NK-92 (cell line): Measurements from ENCODE around the gene CACNA2D2.

Source experiments
- DNase-seq: peaks from one replicate; lab custom pipeline; 2025; ENCODE audit not compliant: unreplicated experiment; lab: John Stamatoyannopoulos, UW

Gene CACNA2D2

GRCh38 chr3:50470658-50471057 lies 32.8 kb downstream of the CACNA2D2 start:
- DNase-seq = no peak

DNA sequence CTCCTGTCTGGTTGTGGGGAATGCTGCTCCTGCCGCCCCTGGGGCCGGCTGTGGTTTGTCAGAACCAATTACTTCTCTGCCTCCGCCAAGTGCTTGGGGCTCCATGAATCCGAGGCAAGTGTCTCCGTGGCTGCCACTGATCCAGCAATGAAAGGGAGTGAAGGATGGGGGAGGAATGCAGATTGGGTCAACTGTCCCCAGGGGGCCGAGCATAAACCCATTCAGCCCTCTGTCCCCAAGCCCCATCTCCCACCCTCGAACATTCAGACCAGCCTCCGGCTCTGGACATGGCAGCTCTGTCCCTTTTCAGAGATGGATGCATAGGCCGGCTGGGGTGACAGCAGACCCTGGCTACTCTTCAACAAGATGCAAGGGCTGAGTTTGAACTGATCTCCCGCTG lies 35.5 kb downstream of the CACNA2D2 start:
- DNase-seq = no peak

DNA sequence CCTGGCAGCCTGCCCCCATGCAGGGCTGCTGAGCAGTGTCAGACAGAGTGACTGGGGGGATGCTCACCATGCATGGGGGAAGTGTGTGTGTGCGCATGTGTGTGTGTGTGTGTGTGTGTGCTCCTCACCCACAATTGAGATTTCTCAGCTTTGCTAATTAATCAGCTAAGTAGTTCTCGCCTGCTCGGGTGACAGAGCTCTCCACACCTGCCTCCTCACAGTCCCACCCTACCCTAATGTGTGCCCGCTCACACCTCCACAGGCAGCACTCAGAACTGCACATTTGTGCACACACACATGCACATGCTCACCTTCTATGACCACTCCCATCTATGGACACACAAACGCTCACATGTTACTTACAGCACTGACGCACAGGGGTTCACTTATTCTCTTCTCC lies 37.3 kb downstream of the CACNA2D2 start:
- DNase-seq = no peak

- no peak for DNase-seq
Observed at GRCh38 chr3:50464569-50464968, 38.9 kb downstream of the CACNA2D2 start.

DNA sequence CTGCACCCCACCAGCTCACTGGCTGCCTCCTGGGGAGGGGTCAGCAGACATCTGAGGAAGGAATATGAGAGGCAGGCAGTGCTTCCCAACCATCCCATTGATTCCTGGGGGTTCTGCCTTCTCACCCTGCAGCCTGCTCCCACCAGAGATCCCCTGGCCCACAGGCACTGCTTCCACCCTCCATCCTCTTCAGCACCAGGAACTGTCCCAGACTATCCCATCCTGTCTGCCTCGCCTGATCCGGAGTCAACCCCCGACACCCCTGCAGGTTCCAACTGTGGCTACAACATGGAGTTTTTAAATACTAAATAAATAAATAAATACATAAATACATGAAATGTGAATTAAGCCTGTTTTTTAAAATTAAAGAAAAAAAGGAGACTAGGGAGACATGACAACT lies 43.6 kb downstream of the CACNA2D2 start:
- no peak for DNase-seq

GRCh38 chr3:50457988-50458387 lies 45.4 kb downstream of the CACNA2D2 start:
- no peak for DNase-seq

DNA sequence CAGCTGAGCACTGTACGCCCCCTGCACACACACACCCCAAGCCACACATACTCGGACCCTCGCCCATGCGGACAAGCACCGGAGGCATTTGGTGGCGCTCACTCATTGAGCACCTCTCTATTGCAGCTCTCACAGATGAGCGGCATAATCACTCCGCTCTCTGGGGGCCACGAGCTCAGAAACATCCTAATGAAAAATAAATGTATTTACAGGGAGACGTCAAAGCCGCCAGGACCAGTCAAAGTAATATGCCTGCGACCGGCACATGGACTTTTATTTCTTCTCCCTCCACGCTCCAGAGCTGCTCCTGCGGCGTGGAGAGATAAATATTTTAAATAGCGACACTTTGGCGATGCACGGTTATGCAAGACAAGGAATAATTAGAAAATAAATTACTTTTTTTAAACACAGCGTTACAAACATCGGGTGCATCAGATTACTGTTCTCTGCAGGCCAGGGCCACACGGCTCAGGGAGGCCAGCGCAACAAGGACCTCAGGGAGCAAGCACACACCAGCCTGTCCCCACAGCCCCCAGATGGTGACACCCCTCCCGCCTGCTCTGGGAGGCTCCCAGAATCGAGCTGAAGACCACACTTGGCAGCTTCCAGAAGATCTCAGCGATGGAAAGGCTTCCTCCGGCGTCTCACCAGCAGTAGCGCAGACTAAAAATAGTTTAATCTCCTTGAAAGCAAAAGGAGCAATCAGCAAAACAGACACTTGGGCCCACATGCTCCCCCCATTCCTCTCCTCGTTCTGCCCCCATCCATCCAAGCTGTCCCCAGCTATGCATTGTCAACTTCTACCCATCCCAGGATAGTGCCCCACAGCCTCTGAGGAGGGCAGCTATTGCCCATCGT lies 48.0 kb downstream of the CACNA2D2 start:
- DNase-seq = no peak

GRCh38 chr3:50454481-50455070 lies 48.9 kb downstream of the CACNA2D2 start:
- no peak for DNase-seq

DNA sequence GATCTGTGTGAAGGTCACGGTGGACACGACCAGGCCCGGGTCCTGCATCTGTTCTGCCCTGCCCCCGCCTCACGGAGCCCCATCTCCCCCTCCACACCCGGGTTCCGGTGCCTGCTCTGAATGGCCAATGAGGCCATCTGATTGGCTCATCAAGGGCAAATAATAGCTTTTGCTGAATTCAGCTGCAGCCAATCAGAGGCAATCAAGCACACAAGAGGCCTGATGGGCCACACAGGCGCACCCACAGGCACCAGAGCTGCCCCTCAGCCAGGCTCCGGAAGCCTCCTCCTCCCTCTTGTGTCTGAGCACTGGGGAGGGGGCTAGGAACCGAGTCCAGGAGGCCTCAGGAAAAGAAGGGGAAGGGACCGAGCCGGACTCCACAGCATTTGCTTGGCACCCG lies 49.5 kb downstream of the CACNA2D2 start:
- no peak for DNase-seq

DNA sequence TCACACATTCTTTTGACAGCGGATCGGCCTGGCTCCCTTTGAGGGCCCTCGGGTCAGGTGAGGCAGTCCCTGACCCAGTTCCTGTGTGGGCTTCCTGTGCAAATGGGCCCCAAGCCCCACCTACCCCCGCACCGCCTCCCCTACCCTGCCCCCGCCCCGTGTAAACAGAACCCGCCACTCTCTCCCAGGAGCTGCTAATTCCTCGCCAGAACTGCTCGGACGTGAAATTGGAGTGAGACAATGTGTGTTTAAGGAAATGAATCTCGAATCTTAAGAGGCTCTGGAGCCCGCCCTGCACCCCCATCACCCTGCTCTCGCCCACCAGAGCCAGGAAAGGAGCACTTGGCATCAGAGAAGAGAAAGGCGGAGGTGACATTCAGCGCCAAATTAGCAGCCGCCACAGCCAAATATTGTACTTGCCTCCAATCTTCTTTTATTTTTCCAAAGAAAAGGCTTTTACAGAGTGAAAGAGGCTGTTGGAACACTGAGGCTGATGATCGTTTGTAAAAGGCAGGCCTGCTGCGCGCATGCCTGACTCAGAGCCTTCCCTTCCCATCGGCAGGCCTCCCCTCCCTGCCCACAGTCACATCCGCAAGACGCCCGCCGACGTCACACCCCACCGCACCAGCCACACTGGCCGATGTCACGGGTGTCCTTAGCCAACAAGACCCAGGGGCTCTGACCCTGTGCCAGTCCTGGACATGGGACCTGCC lies 53.1 kb downstream of the CACNA2D2 start:
- DNase-seq = no peak

DNA sequence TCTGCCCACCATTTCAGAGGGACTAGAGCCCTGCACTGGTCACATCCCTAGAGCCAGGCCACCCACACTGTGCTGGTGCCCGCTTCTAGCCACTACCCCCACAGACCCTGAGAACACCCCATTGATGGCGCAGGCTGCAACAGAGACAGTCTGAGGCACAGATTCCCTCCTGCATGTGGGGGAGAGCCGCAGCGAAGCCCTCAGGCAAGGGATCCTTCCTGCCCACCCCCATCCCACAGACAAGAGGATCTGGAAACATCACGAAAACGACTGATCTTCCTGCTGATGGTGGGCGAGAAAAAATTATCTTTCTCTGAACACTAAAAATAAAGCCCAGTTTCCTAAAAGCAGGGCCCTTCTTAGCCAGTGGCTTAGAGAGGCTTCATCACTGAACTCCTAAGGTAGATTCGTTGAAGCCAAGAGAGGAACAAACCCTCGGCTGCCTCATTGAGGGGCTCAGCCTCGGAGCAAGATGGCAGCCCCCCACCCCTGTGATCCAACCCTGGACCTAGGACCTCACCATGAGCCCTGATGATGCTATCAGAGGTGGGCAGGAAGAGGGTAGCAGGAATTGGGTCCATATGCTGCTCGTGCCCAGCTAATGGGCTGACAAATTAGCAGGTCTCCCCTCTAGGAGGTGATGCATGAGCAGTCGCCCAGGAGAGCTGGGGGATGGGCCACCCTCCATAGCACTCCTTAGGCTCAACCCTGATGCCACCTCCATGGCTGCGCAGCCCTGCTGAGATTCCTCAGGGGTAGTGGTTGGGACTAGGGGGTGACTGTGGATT lies 54.5 kb downstream of the CACNA2D2 start:
- DNase-seq = no peak

GRCh38 chr3:50447290-50447840 lies 56.1 kb downstream of the CACNA2D2 start:
- DNase-seq = no peak

- no peak for DNase-seq
Observed at GRCh38 chr3:50445919-50446318, 57.5 kb downstream of the CACNA2D2 start.

DNA sequence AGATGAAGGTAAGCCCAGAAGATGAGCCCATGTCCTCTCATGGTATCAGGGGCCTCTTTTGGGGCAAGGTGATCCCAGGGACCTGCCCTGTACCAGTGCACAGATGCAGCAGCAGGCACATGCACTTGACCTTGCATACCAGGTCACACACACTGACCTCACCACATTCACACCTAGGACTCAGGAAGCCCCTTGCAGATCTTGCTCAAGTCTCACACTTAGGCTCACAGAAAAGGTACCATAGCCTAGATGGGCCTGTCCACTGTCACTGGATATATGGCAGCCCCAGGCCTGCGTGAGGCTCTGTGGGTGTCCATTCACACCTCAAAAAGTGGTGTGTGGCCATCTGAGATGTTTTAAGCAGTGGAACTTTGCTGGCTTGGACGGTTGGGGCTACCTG lies 58.7 kb downstream of the CACNA2D2 start:
- no peak for DNase-seq

- no peak for DNase-seq
Observed at GRCh38 chr3:50444213-50444612, 59.2 kb downstream of the CACNA2D2 start.

DNA sequence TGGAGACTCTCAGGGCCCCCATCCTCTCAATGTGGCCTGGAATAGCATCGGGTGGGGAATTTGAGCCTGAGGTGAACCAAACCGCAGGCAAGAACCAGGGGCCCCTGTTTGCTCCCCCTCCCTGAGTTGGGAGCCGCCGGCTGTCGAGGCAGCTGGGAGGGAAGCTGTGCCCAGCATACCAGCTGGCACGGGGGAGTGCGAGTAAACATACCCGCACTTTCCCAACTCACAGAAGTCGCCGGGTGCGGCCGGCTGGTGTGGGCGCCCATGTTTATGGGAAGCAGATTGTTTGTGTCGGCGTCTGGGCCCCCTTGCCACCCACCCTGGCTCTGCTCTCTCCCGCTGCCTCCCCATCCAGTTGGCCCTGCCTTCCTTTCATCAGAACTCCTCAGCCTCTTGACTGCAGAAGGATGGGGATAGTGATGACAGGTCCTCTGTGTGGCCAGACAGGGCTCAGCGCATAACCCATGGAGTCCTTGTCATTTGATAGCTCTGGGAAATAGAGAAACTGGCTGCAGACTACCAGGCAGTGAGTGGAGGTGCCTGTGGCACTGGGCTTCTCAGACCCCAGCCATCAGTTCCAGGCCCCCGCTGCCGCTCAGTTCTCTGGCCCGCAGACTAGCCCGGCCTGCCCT lies 60.4 kb downstream of the CACNA2D2 start:
- no peak for DNase-seq

DNA sequence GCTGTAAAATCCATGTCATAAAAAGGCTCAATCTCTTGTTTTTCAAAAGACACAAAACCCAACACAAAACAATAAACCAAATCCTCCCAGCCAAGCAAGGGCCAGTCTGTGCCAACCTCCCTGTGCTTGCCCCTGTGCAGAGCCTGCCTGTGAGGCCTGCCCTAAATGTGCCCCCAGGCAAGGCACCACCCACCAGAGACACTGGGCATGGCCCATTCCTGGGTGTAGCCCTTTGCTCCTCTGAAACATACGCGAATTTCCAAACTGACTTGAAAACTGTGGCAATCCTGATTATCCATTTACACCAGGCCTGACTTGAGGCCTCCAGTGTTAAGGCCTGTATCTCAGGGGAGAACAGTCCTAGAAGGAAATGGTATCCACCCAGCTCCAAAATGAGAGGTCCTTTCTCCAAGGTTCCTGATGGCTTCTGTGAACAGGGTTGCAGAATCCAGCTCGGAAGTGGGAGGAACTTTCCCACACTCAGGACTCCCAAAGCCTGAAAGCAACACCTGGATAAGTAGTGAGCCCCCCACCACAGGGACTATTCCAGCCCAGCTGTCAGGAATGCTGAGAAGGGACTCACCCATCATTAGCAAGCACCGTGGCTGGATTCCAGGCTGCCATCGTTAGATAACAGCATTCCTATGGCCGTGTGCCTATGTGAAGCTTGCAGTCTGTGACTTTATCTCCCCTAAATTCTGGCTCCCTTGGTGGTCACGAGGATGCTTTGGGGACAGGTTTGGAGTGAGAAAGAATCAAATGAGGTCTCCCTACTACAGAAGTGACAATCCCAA lies 61.8 kb downstream of the CACNA2D2 start:
- no peak for DNase-seq

DNA sequence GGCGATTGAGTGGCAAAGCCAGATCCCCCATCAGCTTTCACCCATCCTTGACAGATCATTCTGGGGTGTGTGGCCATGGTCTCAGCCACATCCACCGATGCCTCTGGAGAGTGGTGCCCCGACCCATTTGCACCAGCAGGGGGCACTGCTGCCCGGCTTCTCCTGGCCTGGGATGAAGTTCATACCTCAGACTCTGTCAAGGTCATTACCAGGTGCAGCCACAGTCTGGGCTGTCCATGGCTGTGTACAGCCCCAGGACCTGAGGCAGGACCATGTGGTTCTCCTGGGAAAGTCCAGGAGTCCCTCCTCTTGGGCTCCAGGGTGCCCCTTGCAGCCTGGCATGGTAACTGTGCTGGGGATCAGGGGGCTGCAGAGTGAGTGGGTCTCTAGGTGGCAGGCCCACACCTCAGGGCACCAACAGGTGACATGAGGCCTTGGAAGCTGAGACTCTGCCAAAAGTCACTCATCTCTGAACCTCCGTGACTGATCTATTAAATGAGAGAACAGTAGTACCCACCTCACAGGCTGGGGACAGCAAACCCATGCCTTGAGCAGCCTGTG lies 67.2 kb downstream of the CACNA2D2 start:
- no peak for DNase-seq

DNA sequence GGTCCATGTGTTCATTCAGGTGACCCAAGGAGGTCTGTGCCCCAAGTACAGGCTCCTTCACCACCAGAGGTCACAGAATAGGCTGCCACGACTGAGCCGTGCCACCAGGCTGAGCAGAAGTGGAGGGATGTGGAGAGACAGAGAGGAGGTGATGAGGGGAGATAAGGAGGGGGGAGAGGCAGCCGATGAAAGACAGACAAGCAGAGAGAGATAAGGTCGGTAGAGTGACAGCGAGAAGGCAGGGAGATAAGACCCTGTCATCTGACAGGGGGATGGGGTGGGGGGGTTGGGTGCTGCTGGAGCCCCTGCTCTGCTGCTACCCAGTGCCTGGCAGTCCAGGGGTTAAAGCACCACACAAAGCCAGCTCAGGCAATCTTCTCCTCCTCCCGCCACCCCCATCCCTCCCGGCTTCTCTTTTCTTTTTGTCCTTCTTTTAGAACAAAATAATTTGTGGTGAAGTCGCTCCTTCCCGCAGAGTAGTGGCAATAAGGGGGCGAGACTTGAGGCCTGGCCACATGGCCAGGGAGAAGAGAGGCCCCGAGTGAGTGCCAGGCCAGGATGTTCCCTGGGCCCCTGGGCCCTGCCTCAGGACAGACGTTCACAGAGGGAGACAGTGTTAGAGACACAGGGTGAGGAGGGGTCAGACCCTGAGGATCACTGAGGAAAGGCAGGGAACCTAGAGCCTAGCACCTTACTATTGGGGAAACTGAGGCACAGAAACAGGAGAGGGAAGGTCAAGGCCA lies 67.9 kb downstream of the CACNA2D2 start:
- no peak for DNase-seq
